CD14-positive monocyte (primary cell): ENCODE measurements around the gene NKAPL. TPM values are rescaled to one million over a fixed set of nuclear protein-coding genes. Genes with fewer than 3 reads are reported as not detected.

Experiments
- DNase-seq, 3 donors: peaks; one replicate each; pipeline ENCODE4 v3.0.0-alpha.2; 2011 to 2022
- H2AFZ ChIP-seq: 2 replicates; pipeline ENCODE4 v1.6.0; 2012; ENCODE audit warnings: mild to moderate bottlenecking, low read depth, low read length, inconsistent platforms; ENCODE audit not compliant: insufficient read depth, poor library complexity, severe bottlenecking
- H3K27ac ChIP-seq, 2 donors: 1 replicate in 1 of 2; 2 replicates in 1 of 2; pipeline ENCODE4 v1.5.1; 2012 to 2013; ENCODE audit warnings: low read length in 2 of 2, control low read depth in 1 of 2, inconsistent platforms in 1 of 2, low read depth in 1 of 2, mild to moderate bottlenecking in 1 of 2
- H3K27me3 ChIP-seq, 2 donors: one replicate each; pipeline versions ENCODE4 v1.6.0 to v1.6.1; 2011 to 2013; ENCODE audit warnings: low read length in 2 of 2; ENCODE audit not compliant: control insufficient read depth in 2 of 2, insufficient read depth in 2 of 2
- H3K36me3 ChIP-seq, 2 donors: replicated peaks in 1 of 2; 1 replicate in 1 of 2; 2 replicates in 1 of 2; pipeline versions ENCODE4 v1.5.1 to v1.6.1; 2012 to 2013; ENCODE audit warnings: low read length in 2 of 2, control low read depth in 1 of 2, inconsistent platforms in 1 of 2, mild to moderate bottlenecking in 1 of 2; ENCODE audit not compliant: insufficient read depth in 2 of 2, control insufficient read depth in 1 of 2
- H3K4me1 ChIP-seq, 2 donors: 1 replicate in 1 of 2; 2 replicates in 1 of 2; pipeline versions ENCODE4 v1.5.1 to v1.6.1; 2012 to 2013; ENCODE audit warnings: low read length in 2 of 2, control low read depth in 1 of 2, inconsistent platforms in 1 of 2, mild to moderate bottlenecking in 1 of 2, moderate library complexity in 1 of 2; ENCODE audit not compliant: insufficient read depth in 2 of 2, control insufficient read depth in 1 of 2
- H3K4me2 ChIP-seq: replicated peaks from 2 replicates; pipeline ENCODE3; 2012; ENCODE audit warnings: low read length, moderate library complexity, mild to moderate bottlenecking; ENCODE audit not compliant: poor library complexity, severe bottlenecking; ENCODE audit errors: extremely low read depth
- H3K4me3 ChIP-seq, 3 experiments: fragments of 200-600 bp in 1 of 3; sonication (generic) in 1 of 3; replicated peaks in 1 of 3; 1 replicate in 2 of 3; 2 replicates in 1 of 3; pipeline ENCODE4 v1.5.1; 2011 to 2013; ENCODE audit warnings: low read length in 3 of 3, mild to moderate bottlenecking in 3 of 3, control low read depth in 2 of 3, low read depth in 2 of 3, inconsistent platforms in 1 of 3, moderate library complexity in 1 of 3
- H3K79me2 ChIP-seq: 2 replicates; pipeline ENCODE4 v1.6.0; 2012; ENCODE audit warnings: mild to moderate bottlenecking, control low read depth, inconsistent platforms, low read length, moderate library complexity; ENCODE audit not compliant: insufficient read depth
- H3K9ac ChIP-seq: 2 replicates; pipeline ENCODE4 v1.6.0; 2017; ENCODE audit warnings: low read length, mild to moderate bottlenecking; ENCODE audit not compliant: insufficient read depth, poor library complexity, severe bottlenecking
- H3K9me3 ChIP-seq, 2 donors: replicated peaks in 1 of 2; 1 replicate in 1 of 2; 2 replicates in 1 of 2; pipeline versions ENCODE4 v1.5.1 to v1.6.1; 2012 to 2013; ENCODE audit warnings: low read length in 2 of 2, control low read depth in 1 of 2; ENCODE audit not compliant: control insufficient read depth in 1 of 2, insufficient read depth in 1 of 2
- H4K20me1 ChIP-seq: 2 replicates; pipeline ENCODE4 v1.6.0; 2012; ENCODE audit warnings: mild to moderate bottlenecking, low read length, control low read depth, moderate library complexity; ENCODE audit not compliant: insufficient read depth
- H3K27ac Mint-ChIP-seq, 7 donors: one replicate each; pipeline ENCODE4 v1.8.0; 2020; ENCODE audit warnings: mild to moderate bottlenecking in 7 of 7, mixed read lengths in 7 of 7, moderate library complexity in 6 of 7, inconsistent platforms in 2 of 7
- H3K27me3 Mint-ChIP-seq, 3 donors: one replicate each; pipeline ENCODE4 v1.8.0; 2021 to 2022; ENCODE audit warnings: low read depth in 3 of 3, mild to moderate bottlenecking in 3 of 3, mixed read lengths in 3 of 3, moderate library complexity in 3 of 3, inconsistent platforms in 1 of 3
- H3K36me3 Mint-ChIP-seq, 2 donors: one replicate each; pipeline ENCODE4 v1.8.0; 2020; ENCODE audit warnings: mixed read lengths in 2 of 2, inconsistent platforms in 1 of 2, mild to moderate bottlenecking in 1 of 2
- H3K4me1 Mint-ChIP-seq: one replicate; pipeline ENCODE4 v1.8.0; 2020; ENCODE audit warnings: mild to moderate bottlenecking, mixed read lengths
- H3K4me3 Mint-ChIP-seq, 2 donors: one replicate each; pipeline ENCODE4 v1.8.0; 2020; ENCODE audit warnings: mild to moderate bottlenecking in 2 of 2, mixed read lengths in 2 of 2, moderate library complexity in 1 of 2
- H3K9me3 Mint-ChIP-seq, 7 donors: one replicate each; pipeline ENCODE4 v1.8.0; 2020 to 2022; ENCODE audit warnings: mixed read lengths in 7 of 7, mild to moderate bottlenecking in 6 of 7, moderate library complexity in 6 of 7, inconsistent platforms in 2 of 7
- WGBS: methylation state at CpG from one replicate; pipeline ENCODE4 v1.1.5; 2013; ENCODE audit warnings: missing lambda C conversion rate; ENCODE audit not compliant: insufficient coverage; 5-methylcytosine and 5-hydroxymethylcytosine counted together
- intact Hi-C, 2 donors: fragments of 100-400 bp; cut with micrococcal nuclease; formaldehyde crosslinking; loops; one replicate each; pipeline versions ENCODE4 v1.15.0 to v1.15.1; 2023
- polyA plus RNA-seq, 3 donors: library from polyadenylated mRNA; depleted of rRNA in 1 of 3; unstranded in 2 of 3; stranded (reverse) in 1 of 3; fragments of 300-500 nt in 2 of 3; fragments of >200 nt in 1 of 3; fragmentation: Illumina TruSeq in 2 of 3; gene quantifications; 1 replicate in 2 of 3; 2 replicates in 1 of 3; pipeline ENCODE4 v1.2.3, GENCODE V29; 2012 to 2021
- TF ChIP-seq, protein P1 (sequence below): fragments of 200-600 bp; IDR thresholded peaks from one replicate; pipeline ENCODE4 v1.8.0; 2022; ENCODE audit warnings: antibody characterized with exemption, mild to moderate bottlenecking

NKAPL gene
- polyA plus RNA-seq, 3 donors: 0.12 to 1.1 (median 0.94) TPM

DNA sequence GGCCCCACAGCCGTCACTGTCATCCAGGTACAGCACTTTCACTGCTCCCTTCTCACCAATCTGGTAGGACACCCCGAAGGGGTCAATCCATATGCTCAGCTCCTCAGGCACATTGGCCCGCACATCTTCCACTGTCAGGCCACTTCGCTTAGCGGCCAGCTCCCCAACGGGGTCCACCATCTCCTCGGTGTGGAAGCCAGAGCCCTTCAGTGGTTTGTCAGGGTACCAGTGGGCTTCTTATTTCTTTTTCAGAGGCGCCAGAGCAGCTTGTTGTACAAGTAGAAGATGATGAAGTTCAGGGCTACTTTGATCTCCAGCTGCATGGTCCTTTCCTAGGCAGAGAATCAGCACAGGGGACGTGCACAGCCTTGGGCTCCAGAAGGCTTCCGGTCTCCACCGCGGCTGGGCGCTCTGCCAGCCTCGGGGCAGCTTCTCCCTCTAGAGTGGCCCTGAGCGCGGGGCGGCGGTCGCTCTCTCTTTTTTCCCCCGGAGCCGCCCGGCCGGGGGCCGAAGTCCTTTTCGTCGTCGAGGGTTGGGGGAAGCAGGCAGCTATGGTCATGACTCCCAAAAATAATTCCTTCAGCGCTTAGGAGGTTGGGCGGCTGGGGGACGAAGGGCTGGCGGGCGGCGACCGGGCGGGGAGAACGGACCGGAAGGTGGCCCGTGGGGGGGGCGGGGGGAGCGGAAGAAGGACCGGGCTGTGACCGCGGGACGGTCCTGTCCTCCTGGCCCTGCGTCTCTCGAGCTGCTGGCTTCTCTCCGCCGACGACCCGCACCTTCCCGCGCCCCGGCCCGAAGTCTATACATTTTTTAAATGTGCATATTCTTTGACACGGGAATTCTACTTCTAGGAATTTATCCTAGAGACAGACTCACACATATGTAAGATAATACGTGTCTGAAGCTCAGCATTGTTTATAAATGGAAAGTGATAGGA, 40.5 kb upstream of the NKAPL start:
- Histone ChIP-seq H3K79me2 (no peaks in the 10 kb centered on the region), H3K9me3 (peaks cover 3 to 7% of the 10 kb centered on the region in 2 donors), H4K20me1 (no peaks in the 10 kb centered on the region), H3K4me3 (peak overlapping the region; percentile 56 to 78 (median 72)), H3K36me3 (no peaks in the 10 kb centered on the region), H3K4me2 (peak overlapping the region; percentile 87), H2AFZ (peak overlapping the region; percentile 76), H3K27ac (peak overlapping the region; percentile 55 to 60), H3K9ac (peak overlapping the region; percentile 66), H3K27me3 (peaks cover 44 to 56% of the 10 kb centered on the region in 2 donors), H3K4me1 (peaks cover 10 to 15% of the 10 kb centered on the region in 2 donors)
- intact Hi-C loops: loop anchor here in 1 of 2 donors (10.0 kb wide), 1 partner anchor 74 kb away; the partner anchor contains the start of gene ZKSCAN8
- Mint-ChIP-seq H3K27me3 (peaks cover 46 to 64% (median 54%) of the 10 kb centered on the region in 3 donors), H3K4me3 (peak overlapping the region; percentile 87 to 93), H3K4me1 (peaks cover 27% of the 10 kb centered on the region), H3K27ac (peak overlapping the region; percentile 43 to 91 (median 84)), H3K36me3 (no peaks in the 10 kb centered on the region), H3K9me3 (peaks cover 3 to 16% (median 10%) of the 10 kb centered on the region in 7 donors)
- DNase-seq: peak; percentile 52 to 66 (median 63)
- 6% methylated on average over 47 of the region's 56 CpGs for WGBS
- TF ChIP-seq, protein P1, sequence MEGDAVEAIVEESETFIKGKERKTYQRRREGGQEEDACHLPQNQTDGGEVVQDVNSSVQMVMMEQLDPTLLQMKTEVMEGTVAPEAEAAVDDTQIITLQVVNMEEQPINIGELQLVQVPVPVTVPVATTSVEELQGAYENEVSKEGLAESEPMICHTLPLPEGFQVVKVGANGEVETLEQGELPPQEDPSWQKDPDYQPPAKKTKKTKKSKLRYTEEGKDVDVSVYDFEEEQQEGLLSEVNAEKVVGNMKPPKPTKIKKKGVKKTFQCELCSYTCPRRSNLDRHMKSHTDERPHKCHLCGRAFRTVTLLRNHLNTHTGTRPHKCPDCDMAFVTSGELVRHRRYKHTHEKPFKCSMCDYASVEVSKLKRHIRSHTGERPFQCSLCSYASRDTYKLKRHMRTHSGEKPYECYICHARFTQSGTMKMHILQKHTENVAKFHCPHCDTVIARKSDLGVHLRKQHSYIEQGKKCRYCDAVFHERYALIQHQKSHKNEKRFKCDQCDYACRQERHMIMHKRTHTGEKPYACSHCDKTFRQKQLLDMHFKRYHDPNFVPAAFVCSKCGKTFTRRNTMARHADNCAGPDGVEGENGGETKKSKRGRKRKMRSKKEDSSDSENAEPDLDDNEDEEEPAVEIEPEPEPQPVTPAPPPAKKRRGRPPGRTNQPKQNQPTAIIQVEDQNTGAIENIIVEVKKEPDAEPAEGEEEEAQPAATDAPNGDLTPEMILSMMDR: no peak

DNA sequence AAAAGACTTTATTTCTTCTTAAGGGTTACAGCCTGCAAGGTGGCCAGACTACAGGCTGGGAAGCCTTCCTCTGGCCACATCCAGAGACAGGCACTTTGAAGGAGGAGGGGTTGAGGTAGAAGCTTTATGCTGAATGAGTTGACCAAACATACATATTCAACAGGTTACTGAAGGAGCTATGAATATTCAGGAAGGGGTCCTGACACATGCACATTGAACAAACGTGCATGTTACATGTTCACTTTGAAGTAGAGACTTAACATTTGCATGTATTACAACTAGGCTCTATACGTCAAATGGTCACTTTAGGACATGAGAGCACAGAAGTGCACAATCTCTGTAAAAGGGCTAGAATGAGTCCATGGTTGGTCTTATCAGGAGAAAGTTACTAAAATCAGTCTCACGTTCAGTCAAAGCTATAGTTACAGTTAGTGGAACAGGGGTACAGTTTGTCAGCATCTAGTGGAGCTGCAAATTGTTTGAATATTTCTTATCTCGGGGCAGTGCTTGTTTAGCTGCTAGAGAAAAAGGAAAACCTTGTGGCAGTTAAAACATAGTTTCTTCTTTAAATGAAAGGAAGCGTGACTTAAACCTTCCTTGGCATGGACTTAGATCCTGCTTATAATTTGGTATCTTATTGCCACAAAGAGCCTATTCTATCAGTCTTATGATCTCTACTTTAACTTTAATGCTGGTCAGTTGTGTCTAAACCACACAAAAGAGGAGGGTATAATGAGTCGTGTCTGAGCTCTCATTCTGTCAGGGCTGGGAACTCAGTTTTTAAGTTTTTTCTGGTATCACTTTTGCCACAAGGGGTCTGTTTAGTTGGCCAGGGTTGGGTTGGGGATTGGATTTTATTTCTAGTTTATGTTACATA, 38.6 kb upstream of the NKAPL start:
- H3K4me1 ChIP-seq: peaks cover 16 to 22% of the 10 kb centered on the region in 2 donors
- Mint-ChIP-seq H3K9me3 (peaks cover 3 to 10% (median 6%) of the 10 kb centered on the region in 7 donors), H3K27ac (no peak overlapping the region), H3K4me3 (peak overlapping the region in 1 of 2 donors; percentile 56), H3K4me1 (peaks cover 27% of the 10 kb centered on the region), H3K36me3 (no peaks in the 10 kb centered on the region), H3K27me3 (peaks cover 30 to 52% (median 40%) of the 10 kb centered on the region in 3 donors)
- intact Hi-C loops: loop anchor here in 1 of 2 donors (5.0 kb wide), 1 partner anchor 78 kb away; the partner anchor contains the start of gene ZKSCAN8
- H3K27me3 ChIP-seq: peaks cover 29 to 36% of the 10 kb centered on the region in 2 donors
- no peak overlapping the region for H3K4me2 ChIP-seq
- no peak overlapping the region for H3K27ac ChIP-seq
- peak overlapping the region; percentile 7 for H2AFZ ChIP-seq
- peaks cover 4% of the 10 kb centered on the region for H3K79me2 ChIP-seq
- H3K4me3 ChIP-seq: no peak overlapping the region
- H3K36me3 ChIP-seq: no peaks in the 10 kb centered on the region
- no peak overlapping the region for H3K9ac ChIP-seq
- peaks cover 1 to 3% of the 10 kb centered on the region in 2 donors for H3K9me3 ChIP-seq
- WGBS: 76% methylated on average over 4 of the region's 6 CpGs
- H4K20me1 ChIP-seq: no peaks in the 10 kb centered on the region
- no peak for DNase-seq
- TF ChIP-seq, protein P1: no peak
